Daoy (cell line): ENCODE measurements around the gene BNIPL. TPM values are rescaled to one million over a fixed set of nuclear protein-coding genes. Genes with fewer than 3 reads are reported as not detected.

Source experiments
- DNase-seq: peaks from one replicate; pipeline ENCODE4 v3.0.0-alpha.2; 2015; ENCODE audit warnings: low read depth
- total RNA-seq: library from RNA; depleted of rRNA; stranded (reverse); fragments of >200 nt; shearing (Covaris generic); gene quantifications from 2 replicates; pipeline ENCODE4 v1.2.3, GENCODE V29; 2014; rRNA removed

The BNIPL gene
- total RNA-seq, 1 experiment from 2014 or later, result 0.57 TPM

- DNase-seq, result peak; percentile 22
Measured at GRCh38 chr1:151058692-151059091, 22.3 kb downstream of the BNIPL start.

GRCh38 chr1:151059109-151060006 is 23.0 kb downstream of the BNIPL start, which contains the start of gene CDC42SE1:
Gene CDC42SE1 (minus strand): TSS chr1:151059622. CDS start chr1:151055730, 3,892 bp downstream.
- DNase-seq, result peak; percentile 94

GRCh38 chr1:151060007-151060656 is 23.7 kb downstream of the BNIPL start, which contains the start of gene MLLT11:
Gene MLLT11 (plus strand): TSS chr1:151060397. CDS start chr1:151067225, 6,828 bp downstream.
- DNase-seq, result peak; percentile 87

- DNase-seq, result peak; percentile 71
Measured at GRCh38 chr1:151060657-151061421, 24.5 kb downstream of the BNIPL start.

GRCh38 chr1:151061704-151062103 is 25.3 kb downstream of the BNIPL start:
- no peak for DNase-seq

- peak; percentile 83 for DNase-seq
Measured at GRCh38 chr1:151062741-151063371, 26.5 kb downstream of the BNIPL start.

GRCh38 chr1:151065089-151065645 is 28.8 kb downstream of the BNIPL start:
- no peak for DNase-seq

GRCh38 chr1:151067185-151067584 is 30.8 kb downstream of the BNIPL start:
- DNase-seq, result no peak

- no peak for DNase-seq
Measured at GRCh38 chr1:151069103-151069486, 32.7 kb downstream of the BNIPL start.

- peak; percentile 92 for DNase-seq
Measured at GRCh38 chr1:151070474-151071276, 34.3 kb downstream of the BNIPL start, which contains the start of gene GABPB2. Gene GABPB2 (plus strand): TSS chr1:151070761. CDS start chr1:151088190, 17,429 bp downstream.

- DNase-seq, result no peak
Measured at GRCh38 chr1:151072224-151072623, 35.8 kb downstream of the BNIPL start.

GRCh38 chr1:151085953-151086559 is 49.7 kb downstream of the BNIPL start:
- no peak for DNase-seq

Other genes with a start within 250 kb of the BNIPL start
- gene CTSK, start 228.3 kb upstream of the BNIPL start, total RNA-seq, result 0.39 and 5.8 TPM in 2 replicates
- gene ARNT, start 160.0 kb upstream of the BNIPL start, total RNA-seq, result 12.0 and 24.8 TPM in 2 replicates
- gene CTXND2, start 149.4 kb upstream of the BNIPL start, total RNA-seq, result not detected in 2 replicates
- gene SETDB1, start 110.2 kb upstream of the BNIPL start, total RNA-seq, result 37.5 and 60.8 TPM in 2 replicates
- gene CERS2, start 61.8 kb upstream of the BNIPL start, total RNA-seq, result 74.1 and 105 TPM in 2 replicates
- 0.24 TPM in 1 of 2 replicates, not detected in the other for gene ANXA9, start 54.3 kb upstream of the BNIPL start, total RNA-seq
- gene MINDY1, start 29.7 kb upstream of the BNIPL start, total RNA-seq, result 6.6 and 12.1 TPM in 2 replicates
- 17.4 and 21.3 TPM in 2 replicates for gene PRUNE1, start 28.1 kb upstream of the BNIPL start, total RNA-seq
- gene C1orf56, start 11.2 kb downstream of the BNIPL start, total RNA-seq, result 0.80 and 2.4 TPM in 2 replicates
- gene CDC42SE1, start 23.0 kb downstream of the BNIPL start, total RNA-seq, result 48.8 and 55.1 TPM in 2 replicates
- gene MLLT11, start 23.8 kb downstream of the BNIPL start, total RNA-seq, result 48.4 and 52.7 TPM in 2 replicates
- 3.5 and 4.5 TPM in 2 replicates for gene GABPB2, start 34.2 kb downstream of the BNIPL start, total RNA-seq
- gene SEMA6C, start 110.0 kb downstream of the BNIPL start, total RNA-seq, result 0.40 TPM in 1 of 2 replicates, not detected in the other
- not detected in 2 replicates for gene TNFAIP8L2, start 120.1 kb downstream of the BNIPL start, total RNA-seq
- 11.4 and 13.4 TPM in 2 replicates for gene LYSMD1, start 129.3 kb downstream of the BNIPL start, total RNA-seq
- 76.8 and 90.9 TPM in 2 replicates for gene SCNM1, start 129.6 kb downstream of the BNIPL start, total RNA-seq
- 0.23 TPM in 1 of 2 replicates, not detected in the other for gene TMOD4, start 139.4 kb downstream of the BNIPL start, total RNA-seq
- 91.0 and 95.0 TPM in 2 replicates for gene VPS72, start 153.6 kb downstream of the BNIPL start, total RNA-seq
- 19.6 and 30.9 TPM in 2 replicates for gene PIP5K1A, start 162.0 kb downstream of the BNIPL start, total RNA-seq
- 412 and 482 TPM in 2 replicates for gene PSMD4, start 218.1 kb downstream of the BNIPL start, total RNA-seq
- gene ZNF687, start 245.7 kb downstream of the BNIPL start, total RNA-seq, result 11.4 and 11.9 TPM in 2 replicates